Small intestine (tissue), 7 donors: Measurements from ENCODE around the gene FBXO31. TPM values are rescaled to one million over a fixed set of nuclear protein-coding genes. Genes with fewer than 3 reads are reported as not detected.

ENCODE experiments used
- DNase-seq, 2 donors: peaks; one replicate each; pipeline versions ENCODE4 v3.0.0 to v3.0.0-alpha.2; 2013
- FAIRE-seq: peaks from 2 replicates; lab custom pipeline; 2012; peaks lifted over from hg19 to GRCh38; lab: Jason Lieb, UNC
- H3K27ac ChIP-seq, 3 donors: one replicate each; pipeline ENCODE4 v1.5.1; 2013; ENCODE audit warnings: low read length in 2 of 3, mild to moderate bottlenecking in 2 of 3, control low read depth in 1 of 3, inconsistent platforms in 1 of 3, low read depth in 1 of 3, moderate library complexity in 1 of 3
- H3K27me3 ChIP-seq, 3 donors: one replicate each; pipeline ENCODE4 v1.6.1; 2013; ENCODE audit warnings: low read length in 3 of 3, inconsistent platforms in 1 of 3; ENCODE audit not compliant: control insufficient read depth in 3 of 3, insufficient read depth in 3 of 3
- H3K36me3 ChIP-seq, 3 donors: one replicate each; pipeline ENCODE4 v1.6.1; 2013; ENCODE audit warnings: low read length in 3 of 3, inconsistent platforms in 1 of 3, low read depth in 1 of 3, mild to moderate bottlenecking in 1 of 3, moderate library complexity in 1 of 3; ENCODE audit not compliant: control insufficient read depth in 3 of 3, insufficient read depth in 2 of 3
- H3K4me1 ChIP-seq, 3 donors: one replicate each; pipeline ENCODE4 v1.6.1; 2013; ENCODE audit warnings: low read length in 2 of 3, inconsistent platforms in 1 of 3, low read depth in 1 of 3, mild to moderate bottlenecking in 1 of 3, moderate library complexity in 1 of 3; ENCODE audit not compliant: control insufficient read depth in 3 of 3, insufficient read depth in 2 of 3
- H3K4me3 ChIP-seq, 3 donors: one replicate each; pipeline ENCODE4 v1.5.1; 2013; ENCODE audit warnings: low read length in 3 of 3, control low read depth in 1 of 3, inconsistent platforms in 1 of 3, low read depth in 1 of 3, mild to moderate bottlenecking in 1 of 3, moderate library complexity in 1 of 3
- H3K9me3 ChIP-seq, 2 donors: one replicate each; pipeline ENCODE4 v1.6.1; 2013; ENCODE audit warnings: low read depth in 1 of 2, low read length in 1 of 2; ENCODE audit not compliant: control insufficient read depth in 2 of 2, insufficient read depth in 1 of 2
- WGBS, 3 donors: extraction: QIAGEN DNeasy Blood & Tissue Kit; methylation state at CpG; one replicate each; pipeline ENCODE4 v1.1.7; 2013; 5-methylcytosine and 5-hydroxymethylcytosine counted together
- polyA plus RNA-seq, 4 donors: library from polyadenylated mRNA; stranded (reverse) in 3 of 4; unstranded in 1 of 4; fragments of 200-250 nt in 3 of 4; fragments of 120-200 nt in 1 of 4; gene quantifications; one replicate each; pipeline versions ENCODE4 v1.2.1 to v1.2.3, GENCODE V29; 2013
- donor health status: healthy with polysubstance abuse.
- donor health status: control.
- donor health status: control.
- donor health status: Bipolar disorder and iron deficiency.
- donor health status: healthy.

Gene FBXO31
- polyA plus RNA-seq, 4 donors: 23.8 to 38.7 (median 29.4) TPM

DNA sequence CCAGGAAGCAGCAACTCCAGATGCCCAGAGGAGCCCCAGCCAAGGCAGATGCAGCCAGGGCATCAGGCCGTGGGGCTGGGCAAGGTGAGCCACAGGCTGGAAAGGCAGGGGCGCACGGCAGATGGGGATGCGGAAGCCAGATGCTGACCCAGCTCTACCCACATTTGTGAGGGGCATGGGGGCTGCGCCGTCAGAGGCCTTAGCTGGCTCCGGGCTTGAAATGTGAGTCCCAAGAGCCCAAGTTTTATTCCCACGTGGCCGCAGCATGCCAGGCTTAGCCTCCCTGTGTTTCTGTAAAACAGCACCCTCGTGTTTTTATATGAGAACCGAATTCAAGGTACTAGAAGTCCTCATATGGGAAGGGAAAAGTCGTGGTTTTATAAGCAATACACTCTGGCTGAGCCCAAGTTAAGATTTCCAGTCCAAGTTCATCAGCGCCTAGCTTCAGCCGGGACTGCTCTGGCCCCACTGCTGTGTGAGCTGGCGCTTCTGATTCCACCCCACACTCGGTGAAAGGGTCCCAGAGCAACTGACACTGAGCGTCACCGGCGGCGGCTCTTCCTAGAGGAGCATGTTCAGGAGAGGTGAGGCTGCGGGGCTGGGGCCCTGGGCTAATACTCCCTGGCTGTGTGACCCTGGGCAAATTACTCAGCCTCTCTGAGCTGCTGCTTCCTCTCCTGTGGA is 59.7 kb downstream of the FBXO31 start:
- H3K9me3 ChIP-seq: no peaks in the 10 kb centered on the region
- H3K4me3 ChIP-seq: no peak overlapping the region
- no peak for FAIRE-seq
- H3K4me1 ChIP-seq: no peaks in the 10 kb centered on the region
- H3K27me3 ChIP-seq: no peaks in the 10 kb centered on the region
- no peak for DNase-seq
- H3K27ac ChIP-seq: no peak overlapping the region
- H3K36me3 ChIP-seq: peaks cover 0 to 48% (median 0%) of the 10 kb centered on the region in 3 donors
- 91 to 92% (median 92%) methylated on average over 20 to 21 of the region's 21 CpGs for WGBS, 3 donors

DNA sequence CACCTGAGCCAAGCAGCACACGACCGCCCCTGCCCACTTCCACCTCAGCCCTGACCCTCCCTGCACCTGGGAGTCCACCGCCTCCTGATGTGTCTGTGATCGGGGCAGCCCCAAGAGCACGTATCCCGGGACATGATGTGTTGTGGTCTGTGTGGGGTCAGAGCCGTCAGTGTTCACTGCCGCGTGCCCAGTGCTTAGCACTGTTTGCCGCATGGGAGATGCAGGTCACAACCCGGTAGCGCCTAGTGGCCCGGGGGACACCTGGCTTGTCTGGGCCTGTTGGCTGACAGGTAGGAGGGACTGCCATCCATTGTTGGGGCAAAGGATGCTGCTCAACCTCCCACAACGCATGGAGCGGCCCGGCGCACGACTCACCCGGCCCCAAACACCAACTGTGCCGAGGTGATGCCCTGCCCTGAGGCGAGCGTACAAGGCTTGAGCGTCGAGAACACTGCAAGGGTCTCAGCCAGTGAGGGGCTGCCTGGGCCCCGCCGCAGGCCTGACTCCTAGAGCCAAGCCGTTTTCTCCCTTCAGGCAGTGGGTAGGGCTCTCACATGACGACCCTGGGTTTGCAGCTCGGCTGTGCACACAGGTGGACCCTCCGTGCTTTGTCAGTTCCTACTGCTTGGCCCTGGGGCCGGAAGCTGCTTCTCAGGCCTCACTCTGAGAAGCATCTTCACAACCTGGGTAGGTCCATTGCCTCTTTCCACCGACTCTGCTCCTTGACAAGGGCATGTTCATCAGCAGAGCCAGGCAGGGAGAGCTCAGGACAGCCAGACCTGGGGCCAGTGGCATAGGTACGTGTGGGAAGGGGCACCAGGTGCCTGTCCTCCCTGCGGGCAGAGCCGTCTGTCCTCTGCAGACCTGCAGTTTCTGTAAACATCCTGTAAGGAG is 60.5 kb downstream of the FBXO31 start:
- no peak for DNase-seq
- H3K27ac ChIP-seq: no peak overlapping the region
- H3K36me3 ChIP-seq: peaks cover 0 to 40% (median 0%) of the 10 kb centered on the region in 3 donors
- H3K9me3 ChIP-seq: no peaks in the 10 kb centered on the region
- 86 to 91% (median 90%) methylated on average over 28 to 35 of the region's 35 CpGs for WGBS, 3 donors
- FAIRE-seq: no peak
- no peaks in the 10 kb centered on the region for H3K27me3 ChIP-seq
- H3K4me1 ChIP-seq: peaks cover 0 to 8% (median 0%) of the 10 kb centered on the region in 3 donors
- no peak overlapping the region for H3K4me3 ChIP-seq

DNA sequence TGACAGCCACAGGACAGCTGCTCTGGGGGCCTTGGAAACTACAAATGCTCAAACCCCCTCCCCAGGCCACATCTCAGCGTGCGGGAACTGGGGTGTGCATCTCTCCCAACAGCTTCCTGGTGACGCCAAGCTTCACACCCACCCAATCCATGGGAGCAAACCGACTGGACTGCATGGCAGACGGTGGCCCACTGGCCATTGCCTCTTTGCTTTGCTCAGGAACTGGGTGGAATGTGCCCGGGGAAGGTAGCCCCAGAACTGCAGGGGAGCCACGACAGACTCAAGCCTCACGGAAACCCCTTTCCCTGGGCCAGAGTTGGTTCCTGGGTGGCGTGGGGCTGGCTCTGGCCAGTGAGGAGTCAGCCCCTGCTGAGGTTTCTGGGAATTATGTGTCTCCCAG is 61.2 kb downstream of the FBXO31 start:
- no peaks in the 10 kb centered on the region for H3K27me3 ChIP-seq
- H3K4me3 ChIP-seq: no peak overlapping the region
- no peak overlapping the region for H3K27ac ChIP-seq
- 87 to 91% (median 89%) methylated on average over 9 of the region's 9 CpGs for WGBS, 3 donors
- FAIRE-seq (no peak), DNase-seq (no peak)
- no peaks in the 10 kb centered on the region for H3K9me3 ChIP-seq
- peaks cover 0 to 10% (median 0%) of the 10 kb centered on the region in 3 donors for H3K4me1 ChIP-seq
- H3K36me3 ChIP-seq: peaks cover 0 to 35% (median 0%) of the 10 kb centered on the region in 3 donors

DNA sequence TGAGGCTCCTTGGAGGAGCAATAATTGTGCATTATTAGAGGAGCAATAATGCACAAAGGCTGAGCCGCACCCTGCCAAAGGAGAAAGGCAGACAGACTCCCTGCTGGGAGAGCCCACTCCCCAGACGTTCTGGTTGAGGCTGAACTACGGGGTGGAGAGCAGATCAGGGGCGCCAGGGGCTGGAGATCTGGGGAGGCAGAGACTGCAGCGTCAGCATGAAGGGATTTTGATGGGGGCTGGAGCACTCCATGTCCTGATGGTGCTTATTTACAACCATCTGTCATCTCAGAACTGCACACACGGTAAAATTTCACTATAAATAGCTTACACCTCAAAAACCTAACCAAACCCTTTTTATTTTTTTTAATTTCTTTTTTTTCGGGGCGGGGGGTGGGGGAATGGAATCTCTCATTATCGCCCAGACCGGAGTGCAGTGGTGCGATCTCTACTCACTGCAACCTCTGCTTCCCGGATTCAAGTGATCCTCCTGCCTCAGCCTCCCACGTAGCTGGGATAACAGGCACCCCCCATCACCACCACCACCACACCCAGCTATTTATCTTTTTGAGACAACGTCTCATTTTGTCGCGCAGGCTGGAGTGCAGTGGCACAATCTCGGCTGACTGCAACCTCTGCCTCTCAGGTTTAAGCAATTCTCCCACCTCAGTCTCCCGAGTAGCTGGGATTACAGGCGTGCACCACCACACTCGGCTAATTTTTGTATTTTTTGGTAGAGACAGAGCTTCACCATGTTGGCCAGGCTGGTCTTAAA is 62.1 kb downstream of the FBXO31 start:
- FAIRE-seq (no peak), DNase-seq (no peak)
- WGBS, 3 donors: 79 to 84% (median 81%) methylated on average over 20 of the region's 20 CpGs
- Histone ChIP-seq H3K9me3 (no peaks in the 10 kb centered on the region), H3K27me3 (no peaks in the 10 kb centered on the region), H3K4me1 (peaks cover 0 to 10% (median 0%) of the 10 kb centered on the region in 3 donors), H3K4me3 (no peak overlapping the region), H3K27ac (no peak overlapping the region), H3K36me3 (peaks cover 0 to 28% (median 0%) of the 10 kb centered on the region in 3 donors)

DNA sequence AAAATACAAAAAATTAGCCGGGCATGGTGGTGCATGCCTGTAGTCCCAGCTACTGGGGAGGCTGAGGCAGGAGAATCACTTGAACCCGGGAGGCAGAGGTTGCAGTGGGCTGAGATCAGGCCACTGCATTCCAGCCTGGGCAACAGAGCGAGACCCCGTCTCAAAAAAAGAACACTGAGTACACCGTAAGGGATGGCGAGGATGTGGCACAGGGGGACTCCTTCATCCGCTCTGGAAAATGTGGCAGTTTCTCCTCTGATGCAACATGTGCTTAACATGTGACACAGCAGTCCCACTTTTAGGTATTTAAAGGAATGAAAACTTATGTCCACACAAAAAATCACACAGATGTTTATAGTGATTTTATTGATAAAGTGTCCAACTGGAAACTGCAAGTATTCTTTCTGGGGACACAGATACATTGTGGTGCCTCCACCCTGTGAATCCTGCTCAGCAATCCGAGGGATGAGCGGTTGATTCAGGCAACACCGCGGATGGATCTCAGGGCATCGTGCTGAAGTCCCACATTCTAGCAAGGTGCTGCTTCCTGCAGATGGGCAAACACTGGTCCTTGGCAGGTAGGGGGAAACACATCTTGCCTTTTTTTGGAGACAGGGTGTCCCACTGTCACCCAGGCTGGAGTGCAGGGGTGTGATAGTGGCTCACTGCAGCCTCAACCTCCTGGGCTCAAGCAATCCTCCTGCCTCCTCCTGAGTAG is 62.9 kb downstream of the FBXO31 start:
- Histone ChIP-seq H3K9me3 (no peaks in the 10 kb centered on the region), H3K4me3 (no peak overlapping the region), H3K4me1 (peaks cover 0 to 10% (median 0%) of the 10 kb centered on the region in 3 donors), H3K36me3 (peaks cover 0 to 24% (median 0%) of the 10 kb centered on the region in 3 donors), H3K27ac (no peak overlapping the region), H3K27me3 (no peaks in the 10 kb centered on the region)
- DNase-seq: no peak
- FAIRE-seq: no peak
- 88 to 94% (median 93%) methylated on average over 12 of the region's 12 CpGs for WGBS, 3 donors

DNA sequence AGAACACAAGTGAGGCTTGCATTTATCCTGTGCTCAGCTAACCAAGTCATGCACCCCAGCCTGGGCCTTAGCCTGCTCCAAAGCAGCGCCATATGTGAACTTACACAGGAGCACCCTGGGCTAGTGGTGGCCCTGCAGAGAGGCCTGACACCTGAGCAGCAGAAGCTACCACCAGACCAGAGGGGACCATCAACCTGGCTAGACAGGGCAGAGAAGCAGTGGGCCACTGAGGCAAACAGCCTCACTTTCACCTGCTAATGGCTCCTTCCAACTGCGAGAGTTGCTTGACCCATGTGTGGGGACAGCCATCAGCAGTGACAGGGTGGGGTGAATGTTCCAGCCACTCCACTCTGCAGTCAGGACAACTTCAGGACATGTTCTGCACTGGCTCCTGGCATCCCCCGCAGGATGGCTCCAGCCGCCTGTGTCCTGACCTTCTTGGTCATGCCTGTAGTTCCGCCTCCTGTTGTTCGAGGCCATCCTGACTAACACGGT is 63.5 kb downstream of the FBXO31 start:
- Histone ChIP-seq H3K36me3 (peaks cover 0 to 18% (median 0%) of the 10 kb centered on the region in 3 donors), H3K4me1 (peaks cover 0 to 10% (median 0%) of the 10 kb centered on the region in 3 donors), H3K27me3 (no peaks in the 10 kb centered on the region), H3K27ac (no peak overlapping the region), H3K4me3 (no peak overlapping the region), H3K9me3 (no peaks in the 10 kb centered on the region)
- DNase-seq (no peak), FAIRE-seq (no peak)
- 85 to 90% (median 86%) methylated on average over 7 of the region's 7 CpGs for WGBS, 3 donors

DNA sequence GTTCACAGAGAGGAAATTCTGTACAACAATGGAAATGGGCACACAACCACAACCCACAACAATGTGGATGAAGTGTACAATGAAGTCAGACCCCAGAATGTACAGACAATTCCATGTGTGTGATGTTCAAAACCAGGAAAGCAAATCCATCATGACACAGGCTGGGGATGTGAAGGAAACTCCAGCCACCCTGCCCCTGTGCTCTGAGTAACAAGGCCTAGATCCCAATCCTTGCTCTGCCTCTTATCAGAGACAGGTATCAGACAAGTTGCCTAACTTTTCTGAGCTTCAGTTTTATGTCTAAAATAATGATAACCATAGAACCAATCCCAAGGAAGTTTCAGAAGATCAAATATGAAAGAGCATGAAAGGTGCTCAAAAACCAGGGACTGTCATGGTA is 64.6 kb downstream of the FBXO31 start:
- Histone ChIP-seq H3K4me3 (no peak overlapping the region), H3K27ac (no peak overlapping the region), H3K4me1 (peaks cover 0 to 10% (median 0%) of the 10 kb centered on the region in 3 donors), H3K36me3 (peaks cover 0 to 13% (median 0%) of the 10 kb centered on the region in 3 donors), H3K9me3 (no peaks in the 10 kb centered on the region), H3K27me3 (no peaks in the 10 kb centered on the region)
- no peak for FAIRE-seq
- DNase-seq: no peak
